SK-N-SH treated with all-trans-retinoic acid at 6 μM for 48 hours (cell line): Measurements from ENCODE around the gene RASSF5.

ENCODE experiments used
- ATAC-seq: fragments of 200-7000 bp; cut with Tn5 transposase; 3 replicates; pipeline ENCODE4 v1.9.1; 2020; ENCODE audit warnings: mild to moderate bottlenecking, moderate library complexity
- ARNTL ChIP-seq: fragments of 450-650 bp; formaldehyde crosslinking; IDR thresholded peaks from 2 replicates; pipeline ENCODE4 v1.5.0; 2020; ENCODE audit warnings: low read depth, mild to moderate bottlenecking, moderate library complexity, borderline replicate concordance
- BACH2 ChIP-seq: fragments of 250-450 bp; sonication (Bioruptor Pico); IDR thresholded peaks from 2 replicates; pipeline ENCODE4 v1.9.0; 2021; ENCODE audit warnings: mild to moderate bottlenecking, borderline replicate concordance
- CSDC2 ChIP-seq: fragments of 250-450 bp; sonication (Bioruptor Pico); IDR thresholded peaks from 2 replicates; pipeline ENCODE4 v1.5.0; 2020; ENCODE audit warnings: mild to moderate bottlenecking, moderate library complexity
- ESRRG ChIP-seq: fragments of 250-450 bp; sonication (Bioruptor Pico); IDR thresholded peaks from 2 replicates; pipeline ENCODE4 v1.6.1; 2021; ENCODE audit warnings: mild to moderate bottlenecking
- GLIS3 ChIP-seq: fragments of 250-450 bp; sonication (Bioruptor Pico); IDR thresholded peaks from 2 replicates; pipeline ENCODE4 v1.5.0; 2020; ENCODE audit warnings: mild to moderate bottlenecking, moderate library complexity
- ISL1 ChIP-seq: fragments of 250-450 bp; sonication (Bioruptor Pico); IDR thresholded peaks from 2 replicates; pipeline ENCODE4 v2.1.2; 2022; ENCODE audit warnings: mild to moderate bottlenecking, moderate library complexity
- OSR1 ChIP-seq: fragments of 250-450 bp; sonication (Bioruptor Pico); IDR thresholded peaks from 2 replicates; pipeline ENCODE4 v1.8.0; 2022; ENCODE audit warnings: moderate library complexity, mild to moderate bottlenecking, inconsistent platforms
- PPARA ChIP-seq: fragments of 250-450 bp; sonication (Bioruptor Pico); IDR thresholded peaks from 2 replicates; pipeline ENCODE4 v1.5.0; 2020; ENCODE audit warnings: mild to moderate bottlenecking, borderline replicate concordance
- RARB ChIP-seq: fragments of 250-450 bp; sonication (Bioruptor Pico); IDR thresholded peaks from 2 replicates; pipeline ENCODE4 v1.8.0; 2021; ENCODE audit warnings: mild to moderate bottlenecking, moderate library complexity
- SNAI2 ChIP-seq: fragments of 250-450 bp; sonication (Bioruptor Pico); IDR thresholded peaks from 2 replicates; pipeline ENCODE4 v1.5.0; 2020; ENCODE audit warnings: mild to moderate bottlenecking, moderate library complexity
- TOX ChIP-seq: fragments of 250-450 bp; sonication (Bioruptor Pico); IDR thresholded peaks from 2 replicates; pipeline ENCODE4 v1.8.0; 2021; ENCODE audit warnings: mild to moderate bottlenecking, moderate library complexity, borderline replicate concordance
- ZC3H10 ChIP-seq: fragments of 250-450 bp; sonication (Bioruptor Pico); IDR thresholded peaks from 2 replicates; pipeline ENCODE4 v1.5.1; 2021; ENCODE audit warnings: mild to moderate bottlenecking, moderate library complexity
- ZFP3 ChIP-seq: fragments of 250-450 bp; sonication (Bioruptor Pico); IDR thresholded peaks from 2 replicates; pipeline ENCODE4 v1.5.0; 2020; ENCODE audit warnings: mild to moderate bottlenecking, moderate library complexity
- ZFP30 ChIP-seq: fragments of 450-650 bp; formaldehyde crosslinking; IDR thresholded peaks from 2 replicates; pipeline ENCODE4 v1.5.0; 2022; ENCODE audit warnings: mild to moderate bottlenecking, moderate library complexity
- ZNF565 ChIP-seq: fragments of 450-650 bp; formaldehyde crosslinking; conservative IDR thresholded peaks from 2 replicates; pipeline ENCODE4 v1.5.0; 2020; ENCODE audit warnings: low read depth, mild to moderate bottlenecking, moderate library complexity
- ZNF70 ChIP-seq: fragments of 450-650 bp; formaldehyde crosslinking; IDR thresholded peaks from 2 replicates; pipeline ENCODE4 v1.5.0; 2020; ENCODE audit warnings: mild to moderate bottlenecking, moderate library complexity
- TF ChIP-seq, protein P1 (sequence below): fragments of 250-450 bp; sonication (Bioruptor Pico); IDR thresholded peaks from 2 replicates; pipeline ENCODE4 v1.8.0; 2020; ENCODE audit warnings: mild to moderate bottlenecking, moderate library complexity, borderline replicate concordance
- TF ChIP-seq, protein P2 (sequence below): fragments of 250-450 bp; sonication (Bioruptor Pico); IDR thresholded peaks from 2 replicates; pipeline ENCODE4 v1.5.1; 2021; ENCODE audit warnings: mild to moderate bottlenecking, moderate library complexity
- TF ChIP-seq, protein P3 (sequence below): fragments of 250-450 bp; sonication (Bioruptor Pico); IDR thresholded peaks from 2 replicates; pipeline ENCODE4 v1.8.0; 2021; ENCODE audit warnings: low read depth, mild to moderate bottlenecking, moderate library complexity, borderline replicate concordance
- TF ChIP-seq, protein P4 (sequence below): fragments of 250-450 bp; sonication (Bioruptor Pico); IDR thresholded peaks from 2 replicates; pipeline ENCODE4 v1.5.1; 2020; ENCODE audit warnings: low read depth, mild to moderate bottlenecking, moderate library complexity
- TF ChIP-seq, protein P5 (sequence below): fragments of 250-450 bp; sonication (Bioruptor Pico); IDR thresholded peaks from 2 replicates; pipeline ENCODE4 v1.5.0; 2020; ENCODE audit warnings: mild to moderate bottlenecking, moderate library complexity

Gene RASSF5

DNA sequence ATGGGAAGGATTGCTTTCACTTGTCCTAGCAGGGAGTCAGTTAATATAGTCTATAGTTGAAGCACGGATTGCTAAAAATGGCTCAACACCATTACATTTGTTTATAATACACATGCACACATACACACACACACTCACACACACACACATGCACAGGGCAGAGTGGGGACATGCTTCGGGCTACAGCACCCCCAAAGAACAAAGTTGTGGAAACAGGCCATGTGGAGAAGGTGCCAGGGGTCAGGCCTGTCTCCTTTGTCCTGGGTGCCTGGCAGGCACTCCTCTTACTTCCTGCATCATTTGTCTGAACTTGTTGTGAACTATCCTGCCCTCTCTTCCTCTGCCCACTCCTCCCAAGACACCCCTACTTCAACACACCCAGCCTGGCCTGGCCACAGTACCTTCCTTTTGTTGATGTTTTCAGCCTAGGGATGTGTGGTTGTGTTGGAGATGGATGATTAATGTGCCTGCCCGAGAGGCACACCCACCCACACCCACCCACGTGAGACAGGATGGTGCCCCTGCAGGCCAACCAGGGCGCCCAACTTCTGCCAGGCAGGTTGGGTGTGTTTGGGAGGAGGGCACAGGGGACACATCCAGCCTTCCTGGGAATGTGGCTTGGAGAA lies 17.5 kb downstream of the RASSF5 start (continued):
- TF ChIP-seq, protein P1, sequence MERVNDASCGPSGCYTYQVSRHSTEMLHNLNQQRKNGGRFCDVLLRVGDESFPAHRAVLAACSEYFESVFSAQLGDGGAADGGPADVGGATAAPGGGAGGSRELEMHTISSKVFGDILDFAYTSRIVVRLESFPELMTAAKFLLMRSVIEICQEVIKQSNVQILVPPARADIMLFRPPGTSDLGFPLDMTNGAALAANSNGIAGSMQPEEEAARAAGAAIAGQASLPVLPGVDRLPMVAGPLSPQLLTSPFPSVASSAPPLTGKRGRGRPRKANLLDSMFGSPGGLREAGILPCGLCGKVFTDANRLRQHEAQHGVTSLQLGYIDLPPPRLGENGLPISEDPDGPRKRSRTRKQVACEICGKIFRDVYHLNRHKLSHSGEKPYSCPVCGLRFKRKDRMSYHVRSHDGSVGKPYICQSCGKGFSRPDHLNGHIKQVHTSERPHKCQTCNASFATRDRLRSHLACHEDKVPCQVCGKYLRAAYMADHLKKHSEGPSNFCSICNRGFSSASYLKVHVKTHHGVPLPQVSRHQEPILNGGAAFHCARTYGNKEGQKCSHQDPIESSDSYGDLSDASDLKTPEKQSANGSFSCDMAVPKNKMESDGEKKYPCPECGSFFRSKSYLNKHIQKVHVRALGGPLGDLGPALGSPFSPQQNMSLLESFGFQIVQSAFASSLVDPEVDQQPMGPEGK (CRISPR knock-in tag) = no peak
- no peak for TF ChIP-seq ZNF565 (CRISPR knock-in tag)

DNA sequence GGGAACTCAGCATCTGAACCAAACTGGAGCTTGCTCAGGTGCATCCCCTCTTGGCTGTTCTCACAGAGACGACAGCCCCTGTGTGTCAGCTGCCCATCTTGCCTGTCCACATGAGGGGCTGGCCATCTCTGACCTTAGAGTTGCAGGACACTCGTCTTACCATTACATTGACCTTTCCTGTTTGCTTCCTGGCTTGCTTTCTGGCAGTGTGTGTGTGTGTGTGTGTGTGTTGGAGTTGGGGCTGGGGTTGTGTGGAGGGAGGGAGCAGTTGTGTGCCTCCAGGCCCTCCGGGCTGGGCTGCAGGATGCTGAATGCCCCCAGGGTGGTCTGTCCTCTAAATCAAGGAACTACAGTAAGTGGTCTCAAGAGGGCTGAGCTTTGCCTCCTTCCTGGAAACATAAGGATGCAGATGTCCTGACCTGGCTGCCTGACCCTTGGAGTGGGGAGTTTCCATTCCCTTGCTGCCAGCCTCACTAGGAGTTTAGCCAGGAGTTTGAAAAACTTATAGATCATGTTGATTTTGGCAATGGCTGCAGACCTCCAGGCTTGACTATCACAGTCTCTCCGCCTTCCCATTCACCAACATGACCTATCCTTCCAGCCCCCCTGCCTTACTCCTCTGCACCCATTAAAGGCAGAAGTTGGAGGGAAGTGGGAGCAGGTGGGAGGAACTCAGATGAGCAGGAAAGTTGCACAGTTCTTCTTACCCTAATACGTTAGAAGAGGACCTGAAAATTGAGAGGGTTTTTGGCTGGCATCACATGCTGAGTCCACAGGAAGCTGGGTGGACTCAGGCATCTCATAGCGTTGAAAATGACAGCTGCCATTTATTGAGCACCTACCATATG lies 19.0 kb downstream of the RASSF5 start:
- TF ChIP-seq ZFP3 (CRISPR knock-in tag) (no peak), ZNF70 (CRISPR knock-in tag) (no peak), RARB (no peak), BACH2 (CRISPR knock-in tag) (no peak), ESRRG (CRISPR knock-in tag) (no peak), ISL1 (no peak), ZNF565 (CRISPR knock-in tag) (no peak), TOX (CRISPR knock-in tag) (no peak), ZC3H10 (no peak), SNAI2 (CRISPR knock-in tag) (no peak), PPARA (CRISPR knock-in tag) (no peak), CSDC2 (CRISPR knock-in tag) (no peak), OSR1 (CRISPR knock-in tag) (no peak), GLIS3 (CRISPR knock-in tag) (no peak)
- TF ChIP-seq, protein P2, sequence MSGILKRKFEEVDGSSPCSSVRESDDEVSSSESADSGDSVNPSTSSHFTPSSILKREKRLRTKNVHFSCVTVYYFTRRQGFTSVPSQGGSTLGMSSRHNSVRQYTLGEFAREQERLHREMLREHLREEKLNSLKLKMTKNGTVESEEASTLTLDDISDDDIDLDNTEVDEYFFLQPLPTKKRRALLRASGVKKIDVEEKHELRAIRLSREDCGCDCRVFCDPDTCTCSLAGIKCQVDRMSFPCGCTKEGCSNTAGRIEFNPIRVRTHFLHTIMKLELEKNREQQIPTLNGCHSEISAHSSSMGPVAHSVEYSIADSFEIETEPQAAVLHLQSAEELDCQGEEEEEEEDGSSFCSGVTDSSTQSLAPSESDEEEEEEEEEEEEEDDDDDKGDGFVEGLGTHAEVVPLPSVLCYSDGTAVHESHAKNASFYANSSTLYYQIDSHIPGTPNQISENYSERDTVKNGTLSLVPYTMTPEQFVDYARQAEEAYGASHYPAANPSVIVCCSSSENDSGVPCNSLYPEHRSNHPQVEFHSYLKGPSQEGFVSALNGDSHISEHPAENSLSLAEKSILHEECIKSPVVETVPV (CRISPR knock-in tag) = no peak
- TF ChIP-seq, protein P3, sequence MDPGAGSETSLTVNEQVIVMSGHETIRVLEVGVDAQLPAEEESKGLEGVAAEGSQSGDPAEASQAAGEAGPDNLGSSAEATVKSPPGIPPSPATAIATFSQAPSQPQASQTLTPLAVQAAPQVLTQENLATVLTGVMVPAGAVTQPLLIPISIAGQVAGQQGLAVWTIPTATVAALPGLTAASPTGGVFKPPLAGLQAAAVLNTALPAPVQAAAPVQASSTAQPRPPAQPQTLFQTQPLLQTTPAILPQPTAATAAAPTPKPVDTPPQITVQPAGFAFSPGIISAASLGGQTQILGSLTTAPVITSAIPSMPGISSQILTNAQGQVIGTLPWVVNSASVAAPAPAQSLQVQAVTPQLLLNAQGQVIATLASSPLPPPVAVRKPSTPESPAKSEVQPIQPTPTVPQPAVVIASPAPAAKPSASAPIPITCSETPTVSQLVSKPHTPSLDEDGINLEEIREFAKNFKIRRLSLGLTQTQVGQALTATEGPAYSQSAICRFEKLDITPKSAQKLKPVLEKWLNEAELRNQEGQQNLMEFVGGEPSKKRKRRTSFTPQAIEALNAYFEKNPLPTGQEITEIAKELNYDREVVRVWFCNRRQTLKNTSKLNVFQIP (CRISPR knock-in tag) = no peak
- TF ChIP-seq, protein P4, sequence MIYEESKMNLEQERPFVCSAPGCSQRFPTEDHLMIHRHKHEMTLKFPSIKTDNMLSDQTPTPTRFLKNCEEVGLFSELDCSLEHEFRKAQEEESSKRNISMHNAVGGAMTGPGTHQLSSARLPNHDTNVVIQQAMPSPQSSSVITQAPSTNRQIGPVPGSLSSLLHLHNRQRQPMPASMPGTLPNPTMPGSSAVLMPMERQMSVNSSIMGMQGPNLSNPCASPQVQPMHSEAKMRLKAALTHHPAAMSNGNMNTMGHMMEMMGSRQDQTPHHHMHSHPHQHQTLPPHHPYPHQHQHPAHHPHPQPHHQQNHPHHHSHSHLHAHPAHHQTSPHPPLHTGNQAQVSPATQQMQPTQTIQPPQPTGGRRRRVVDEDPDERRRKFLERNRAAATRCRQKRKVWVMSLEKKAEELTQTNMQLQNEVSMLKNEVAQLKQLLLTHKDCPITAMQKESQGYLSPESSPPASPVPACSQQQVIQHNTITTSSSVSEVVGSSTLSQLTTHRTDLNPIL = no peak
- TF ChIP-seq, protein P5, sequence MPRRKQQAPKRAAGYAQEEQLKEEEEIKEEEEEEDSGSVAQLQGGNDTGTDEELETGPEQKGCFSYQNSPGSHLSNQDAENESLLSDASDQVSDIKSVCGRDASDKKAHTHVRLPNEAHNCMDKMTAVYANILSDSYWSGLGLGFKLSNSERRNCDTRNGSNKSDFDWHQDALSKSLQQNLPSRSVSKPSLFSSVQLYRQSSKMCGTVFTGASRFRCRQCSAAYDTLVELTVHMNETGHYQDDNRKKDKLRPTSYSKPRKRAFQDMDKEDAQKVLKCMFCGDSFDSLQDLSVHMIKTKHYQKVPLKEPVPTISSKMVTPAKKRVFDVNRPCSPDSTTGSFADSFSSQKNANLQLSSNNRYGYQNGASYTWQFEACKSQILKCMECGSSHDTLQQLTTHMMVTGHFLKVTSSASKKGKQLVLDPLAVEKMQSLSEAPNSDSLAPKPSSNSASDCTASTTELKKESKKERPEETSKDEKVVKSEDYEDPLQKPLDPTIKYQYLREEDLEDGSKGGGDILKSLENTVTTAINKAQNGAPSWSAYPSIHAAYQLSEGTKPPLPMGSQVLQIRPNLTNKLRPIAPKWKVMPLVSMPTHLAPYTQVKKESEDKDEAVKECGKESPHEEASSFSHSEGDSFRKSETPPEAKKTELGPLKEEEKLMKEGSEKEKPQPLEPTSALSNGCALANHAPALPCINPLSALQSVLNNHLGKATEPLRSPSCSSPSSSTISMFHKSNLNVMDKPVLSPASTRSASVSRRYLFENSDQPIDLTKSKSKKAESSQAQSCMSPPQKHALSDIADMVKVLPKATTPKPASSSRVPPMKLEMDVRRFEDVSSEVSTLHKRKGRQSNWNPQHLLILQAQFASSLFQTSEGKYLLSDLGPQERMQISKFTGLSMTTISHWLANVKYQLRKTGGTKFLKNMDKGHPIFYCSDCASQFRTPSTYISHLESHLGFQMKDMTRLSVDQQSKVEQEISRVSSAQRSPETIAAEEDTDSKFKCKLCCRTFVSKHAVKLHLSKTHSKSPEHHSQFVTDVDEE (CRISPR knock-in tag) = no peak
- no peak for ATAC-seq

DNA sequence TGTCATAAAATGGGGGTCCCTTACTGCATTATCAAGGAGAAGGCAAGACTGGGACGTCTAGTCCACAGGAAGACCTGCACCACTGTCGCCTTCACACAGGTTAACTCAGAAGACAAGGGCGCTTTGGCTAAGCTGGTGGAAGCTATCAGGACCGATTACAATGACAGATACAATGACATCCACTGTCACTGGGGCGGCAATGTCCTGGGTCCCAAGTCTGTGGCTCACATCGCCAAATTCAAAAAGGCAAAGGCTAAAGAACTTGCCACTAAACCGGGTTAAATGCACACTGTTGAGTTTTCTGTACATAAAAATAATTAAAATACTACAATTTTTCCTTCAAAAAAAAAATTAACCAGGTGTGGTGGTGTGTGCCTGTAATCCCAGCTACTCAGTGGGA lies 22.1 kb downstream of the RASSF5 start:
- no peak for ATAC-seq
- TF ChIP-seq ZC3H10 (no peak), ZFP30 (CRISPR knock-in tag) (no peak), ZNF70 (CRISPR knock-in tag) (no peak), ESRRG (CRISPR knock-in tag) (no peak), TOX (CRISPR knock-in tag) (no peak), BACH2 (CRISPR knock-in tag) (no peak), ARNTL (CRISPR knock-in tag) (no peak), CSDC2 (CRISPR knock-in tag) (no peak), ZFP3 (CRISPR knock-in tag) (no peak), PPARA (CRISPR knock-in tag) (no peak), ZNF565 (CRISPR knock-in tag) (no peak), RARB (no peak)
- TF ChIP-seq, protein P4 = no peak
- TF ChIP-seq, protein P1 (CRISPR knock-in tag) = no peak
- TF ChIP-seq, protein P3 (CRISPR knock-in tag) = no peak
